Fibroblast of lung (primary cell): Measurements from ENCODE around the gene FAM13A. TPM values are rescaled to one million over a fixed set of nuclear protein-coding genes. Genes with fewer than 3 reads are reported as not detected.

Experiments
- DNase-seq, 2 donors: peaks; one replicate each; pipeline versions ENCODE4 v3.0.0 to v3.0.0-alpha.2; 2010; ENCODE audit warnings: low read depth in 2 of 2
- H2AFZ ChIP-seq: 2 replicates; pipeline ENCODE4 v1.5.1; 2012; ENCODE audit warnings: low read length, control low read depth, inconsistent platforms
- H3K27ac ChIP-seq: 2 replicates; pipeline ENCODE4 v1.5.1; 2011; ENCODE audit warnings: low read length, control low read depth; ENCODE audit not compliant: insufficient read depth
- H3K27me3 ChIP-seq: 2 replicates; pipeline ENCODE4 v1.5.1; 2011; ENCODE audit warnings: mild to moderate bottlenecking, low read length; ENCODE audit not compliant: control insufficient read depth, insufficient read depth
- H3K36me3 ChIP-seq: 2 replicates; pipeline ENCODE4 v1.5.1; 2011; ENCODE audit warnings: low read length; ENCODE audit not compliant: control insufficient read depth, insufficient read depth
- H3K4me1 ChIP-seq: 2 replicates; pipeline ENCODE4 v1.5.1; 2011; ENCODE audit warnings: low read length; ENCODE audit not compliant: control insufficient read depth, insufficient read depth; ENCODE audit errors: extremely low read depth
- H3K4me2 ChIP-seq: 2 replicates; pipeline ENCODE4 v1.5.1; 2011; ENCODE audit warnings: low read length, control low read depth; ENCODE audit not compliant: insufficient read depth; ENCODE audit errors: extremely low read depth
- H3K4me3 ChIP-seq, 4 experiments: fragments of 200-600 bp in 1 of 4; sonication (generic) in 1 of 4; replicated peaks in 1 of 4; 2 replicates each; pipeline ENCODE4 v1.5.1; 2011 to 2016; ENCODE audit warnings: low read length in 4 of 4, low read depth in 3 of 4, mild to moderate bottlenecking in 3 of 4, control low read depth in 2 of 4, inconsistent platforms in 1 of 4, mixed read lengths in 1 of 4; ENCODE audit not compliant: insufficient read depth in 1 of 4; ENCODE audit errors: control extremely low read depth in 1 of 4
- H3K79me2 ChIP-seq: 2 replicates; pipeline ENCODE4 v1.5.1; 2012; ENCODE audit warnings: mild to moderate bottlenecking, low read length, inconsistent platforms; ENCODE audit not compliant: control insufficient read depth, insufficient read depth
- H3K9ac ChIP-seq: 2 replicates; pipeline ENCODE4 v1.5.1; 2011; ENCODE audit warnings: mild to moderate bottlenecking, low read length, control low read depth; ENCODE audit not compliant: insufficient read depth
- H3K9me3 ChIP-seq: 2 replicates; pipeline ENCODE4 v1.5.1; 2012; ENCODE audit warnings: low read depth, low read length; ENCODE audit not compliant: control insufficient read depth, insufficient read depth
- H4K20me1 ChIP-seq: 2 replicates; pipeline ENCODE4 v1.5.1; 2011; ENCODE audit warnings: low read length; ENCODE audit not compliant: control insufficient read depth, insufficient read depth; ENCODE audit errors: extremely low read depth
- CTCF ChIP-seq, 2 donors: IDR thresholded peaks in 1 of 2; conservative IDR thresholded peaks in 1 of 2; 1 replicate in 1 of 2; 2 replicates in 1 of 2; pipeline ENCODE4 v1.5.1; 2011 to 2012; ENCODE audit warnings: low read length in 2 of 2, control low read depth in 1 of 2, inconsistent platforms in 1 of 2, low read depth in 1 of 2, mild to moderate bottlenecking in 1 of 2
- EZH2 ChIP-seq: IDR thresholded peaks from 2 replicates; pipeline ENCODE4 v1.5.1; 2012; ENCODE audit warnings: low read length, control low read depth, mild to moderate bottlenecking; ENCODE audit errors: missing control alignments
- polyA plus RNA-seq, 2 donors: library from polyadenylated mRNA; depleted of rRNA in 1 of 2; stranded (reverse) in 1 of 2; unstranded in 1 of 2; fragments of >200 nt; gene quantifications; 2 replicates each; pipeline ENCODE4 v1.2.1, GENCODE V29; 2011 to 2012; ENCODE audit warnings: missing spikeins in 1 of 2
- total RNA-seq: library from RNA; depleted of rRNA; stranded (reverse); fragments of >200 nt; gene quantifications from 2 replicates; pipeline ENCODE4 v1.2.1, GENCODE V29; 2014

FAM13A gene
- total and polyA plus RNA-seq, 2 donors (not counting 1 experiment from before 2014, with no cell fraction given) = 14.3 to 23.9 TPM

GRCh38 chr4:88846206-88846790 lies 210.7 kb downstream of the FAM13A start:
- no peaks in the 10 kb centered on the region for H3K36me3 ChIP-seq
- no peaks in the 10 kb centered on the region for H3K4me1 ChIP-seq
- TF ChIP-seq EZH2 = no peak
- no peak for TF ChIP-seq CTCF (conservative IDR thresholded peaks at IDR 0.05 in 1 of 2, IDR thresholded peaks at IDR 0.05 in 1 of 2; ENCODE audit: low read depth in 1 of 2, low read length in 2 of 2)
- peak overlapping the region; percentile 23 for H3K4me2 ChIP-seq
- H3K27me3 ChIP-seq = no peaks in the 10 kb centered on the region
- H3K79me2 ChIP-seq = no peaks in the 10 kb centered on the region
- H3K9me3 ChIP-seq = no peaks in the 10 kb centered on the region
- H3K4me3 ChIP-seq = no peak overlapping the region
- H3K27ac ChIP-seq = no peak overlapping the region
- no peak overlapping the region for H2AFZ ChIP-seq
- peak in 1 of 2 donors; percentile 55 for DNase-seq
- H4K20me1 ChIP-seq = no peaks in the 10 kb centered on the region
- H3K9ac ChIP-seq = no peak overlapping the region

GRCh38 chr4:88843067-88843685 lies 213.8 kb downstream of the FAM13A start:
- TF ChIP-seq EZH2 (no peak), CTCF (conservative IDR thresholded peaks at IDR 0.05 in 1 of 2, IDR thresholded peaks at IDR 0.05 in 1 of 2; ENCODE audit: low read depth in 1 of 2, low read length in 2 of 2) (no peak)
- Histone ChIP-seq H2AFZ (no peak overlapping the region), H4K20me1 (no peaks in the 10 kb centered on the region), H3K4me1 (no peaks in the 10 kb centered on the region), H3K9me3 (no peaks in the 10 kb centered on the region), H3K27ac (no peak overlapping the region), H3K27me3 (no peaks in the 10 kb centered on the region), H3K4me2 (no peak overlapping the region), H3K79me2 (no peaks in the 10 kb centered on the region), H3K9ac (no peak overlapping the region), H3K36me3 (no peaks in the 10 kb centered on the region), H3K4me3 (no peak overlapping the region)
- peak in 1 of 2 donors; percentile 57 for DNase-seq

GRCh38 chr4:88841635-88842034 lies 215.3 kb downstream of the FAM13A start:
- Histone ChIP-seq H3K4me3 (no peak overlapping the region), H3K4me1 (no peaks in the 10 kb centered on the region), H2AFZ (no peak overlapping the region), H3K27ac (no peak overlapping the region), H3K9me3 (no peaks in the 10 kb centered on the region), H3K4me2 (no peak overlapping the region), H3K36me3 (no peaks in the 10 kb centered on the region), H3K79me2 (no peaks in the 10 kb centered on the region), H3K9ac (no peak overlapping the region), H3K27me3 (no peaks in the 10 kb centered on the region), H4K20me1 (no peaks in the 10 kb centered on the region)
- DNase-seq = no peak
- TF ChIP-seq EZH2 = no peak
- TF ChIP-seq CTCF (conservative IDR thresholded peaks at IDR 0.05 in 1 of 2, IDR thresholded peaks at IDR 0.05 in 1 of 2; ENCODE audit: low read depth in 1 of 2, low read length in 2 of 2) = no peak
